ENCODE measurements around the gene GOLGA6L2.
"Not testable (repeated sequence)": the region's sequence is repeated elsewhere in the genome, so short reads cannot be mapped to it uniquely, and the experiment has no call there.

Gene GOLGA6L2, protein sequence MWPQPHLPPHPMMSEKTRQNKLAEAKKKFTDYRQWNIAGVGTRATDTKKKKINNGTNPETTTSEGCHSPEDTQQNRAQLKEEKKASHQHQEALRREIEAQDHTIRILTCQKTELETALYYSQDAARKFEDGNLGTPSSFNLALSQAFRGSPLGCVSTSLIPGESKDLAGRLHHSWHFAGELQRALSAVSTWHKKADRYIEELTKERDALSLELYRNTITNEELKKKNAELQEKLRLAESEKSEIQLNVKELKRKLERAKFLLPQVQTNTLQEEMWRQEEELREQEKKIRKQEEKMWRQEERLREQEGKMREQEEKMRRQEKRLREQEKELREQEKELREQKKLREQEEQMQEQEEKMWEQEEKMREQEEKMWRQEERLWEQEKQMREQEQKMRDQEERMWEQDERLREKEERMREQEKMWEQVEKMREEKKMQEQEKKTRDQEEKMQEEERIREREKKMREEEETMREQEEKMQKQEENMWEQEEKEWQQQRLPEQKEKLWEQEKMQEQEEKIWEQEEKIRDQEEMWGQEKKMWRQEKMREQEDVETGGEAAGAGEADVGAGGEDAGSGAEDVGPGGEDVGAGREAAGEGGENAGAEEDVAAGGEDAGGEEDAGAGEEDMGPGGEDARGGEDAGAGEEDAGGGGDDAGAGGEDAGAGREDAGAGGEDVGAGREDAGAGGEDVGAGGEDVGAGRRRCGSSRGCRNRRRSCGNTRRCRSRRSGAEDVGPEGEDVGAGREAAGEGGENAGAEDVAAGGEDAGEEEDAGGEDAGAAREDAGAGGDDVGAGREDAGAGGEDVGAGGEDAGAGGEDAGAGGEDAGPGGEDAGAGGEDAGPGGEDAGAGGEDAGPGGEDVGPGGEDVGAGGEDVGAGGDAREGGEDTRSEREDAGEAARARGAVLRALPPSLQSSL

DNA sequence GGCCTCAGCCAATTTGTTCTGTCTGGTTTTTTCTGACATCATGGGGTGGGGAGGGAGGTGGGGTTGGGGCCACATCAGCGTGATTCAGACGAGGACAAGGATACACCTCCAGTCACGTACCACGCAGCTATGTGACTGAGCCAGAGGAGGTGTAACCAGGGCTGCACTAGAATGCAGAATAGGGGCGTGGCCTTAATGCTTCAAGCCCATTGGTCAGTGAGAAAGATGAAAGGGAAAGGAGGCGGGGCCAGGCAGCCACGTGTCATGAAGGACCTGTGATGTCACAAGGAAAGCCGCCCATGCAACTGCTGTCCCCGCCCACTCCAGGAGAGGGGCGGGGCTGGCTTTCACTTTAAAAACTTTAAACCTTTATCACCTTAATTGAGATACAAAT is at the start of gene GOLGA6L2:
Gene GOLGA6L2, minus strand, starts transcription at position 137 of the 394 bp plus-strand sequence. Its CDS starts 62 bp downstream, at position 75.
- DNase-seq, result no peak

DNA sequence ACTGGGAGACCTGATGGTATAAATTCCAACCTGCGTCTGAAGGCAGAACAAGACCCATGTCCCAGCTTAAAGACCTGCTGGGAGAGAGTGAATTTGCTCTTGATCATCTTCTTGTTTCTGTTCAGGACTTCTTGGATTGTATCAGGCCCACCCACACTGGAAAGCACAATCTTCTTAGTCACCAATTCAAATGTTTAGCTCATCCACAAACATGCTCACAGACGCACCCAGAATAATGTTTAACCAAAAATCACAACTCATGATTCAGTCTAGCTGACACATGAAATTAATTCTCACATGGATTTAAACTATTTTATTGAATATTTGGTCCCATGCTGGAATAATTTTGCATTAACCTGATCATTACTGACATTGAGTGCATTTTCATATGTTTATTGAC is 37.8 kb upstream of the GOLGA6L2 start:
- no peak for DNase-seq

DNA sequence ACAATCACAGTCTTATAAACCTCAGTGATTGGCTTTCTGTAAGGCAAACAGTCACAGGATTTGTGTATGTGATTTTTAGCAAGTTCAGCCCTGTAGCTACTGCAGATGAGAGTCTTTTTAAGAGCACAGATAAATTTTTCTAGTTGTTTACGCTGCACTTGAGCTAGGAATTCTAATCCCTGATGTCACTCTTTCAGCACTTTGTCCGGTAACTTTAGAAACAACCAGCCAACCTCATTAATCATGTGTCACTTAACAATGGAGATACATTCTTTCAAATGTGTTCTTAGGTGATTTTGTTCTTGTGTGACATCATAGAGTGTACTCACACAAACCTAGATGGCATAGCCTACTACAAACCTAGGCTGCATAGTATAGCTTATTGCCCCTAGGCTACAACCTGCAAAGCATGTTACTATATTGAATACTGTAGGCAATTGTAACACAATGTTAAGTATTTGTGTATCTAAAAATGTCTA is 36.8 kb upstream of the GOLGA6L2 start:
- no peak for DNase-seq

DNA sequence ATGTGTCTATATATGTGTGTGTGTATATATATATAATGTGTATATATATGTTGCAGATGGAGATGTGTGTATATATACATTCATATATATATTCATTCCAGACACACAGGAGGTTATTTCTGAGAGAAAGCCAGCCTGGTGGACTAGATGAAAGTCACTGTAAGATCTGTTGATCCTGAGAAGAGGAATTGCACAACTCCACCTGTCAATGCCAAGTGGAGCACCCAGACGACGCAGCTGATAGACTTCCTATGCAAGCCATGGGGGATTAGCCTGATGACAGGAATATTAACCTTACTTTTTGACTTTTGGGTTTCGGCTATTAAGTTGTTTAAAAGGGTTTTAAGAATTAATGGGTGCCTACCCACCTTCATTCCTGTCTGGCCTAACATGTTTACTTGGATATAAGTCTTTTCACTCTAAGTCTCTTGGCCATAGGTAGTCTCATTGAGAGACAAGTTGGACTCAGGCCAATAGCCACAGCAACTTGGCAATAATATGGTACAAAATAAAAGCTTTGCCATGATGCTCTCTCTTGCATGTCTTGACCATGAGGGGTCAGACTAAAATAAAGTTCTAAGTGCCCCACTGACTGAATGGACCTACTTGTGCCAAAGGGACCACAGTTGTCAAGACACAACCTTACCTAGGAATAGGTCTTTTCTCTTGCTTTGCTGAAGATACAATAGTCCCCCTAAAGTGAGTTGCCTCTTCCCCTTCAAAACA is 35.9 kb upstream of the GOLGA6L2 start:
- DNase-seq, result no peak

DNA sequence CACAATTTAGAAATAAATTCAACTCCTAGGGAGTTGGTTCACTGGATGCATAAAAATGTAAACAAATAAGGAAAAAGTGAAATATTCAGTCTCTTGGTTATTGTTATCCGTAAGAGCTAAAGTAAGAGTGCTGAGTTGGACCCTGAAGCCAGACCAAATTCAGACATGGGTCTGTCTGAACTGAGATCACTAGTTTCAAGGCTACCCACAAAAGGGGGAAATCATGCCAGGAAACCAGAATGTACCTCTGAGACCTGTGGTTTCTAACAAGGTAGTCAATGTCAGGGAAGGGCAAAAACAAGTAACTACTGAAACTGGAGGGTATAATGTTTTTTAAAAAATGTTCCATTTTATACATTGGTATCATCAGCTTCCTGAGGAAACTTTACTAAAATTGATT is 35.2 kb upstream of the GOLGA6L2 start:
- DNase-seq, result no peak

DNA sequence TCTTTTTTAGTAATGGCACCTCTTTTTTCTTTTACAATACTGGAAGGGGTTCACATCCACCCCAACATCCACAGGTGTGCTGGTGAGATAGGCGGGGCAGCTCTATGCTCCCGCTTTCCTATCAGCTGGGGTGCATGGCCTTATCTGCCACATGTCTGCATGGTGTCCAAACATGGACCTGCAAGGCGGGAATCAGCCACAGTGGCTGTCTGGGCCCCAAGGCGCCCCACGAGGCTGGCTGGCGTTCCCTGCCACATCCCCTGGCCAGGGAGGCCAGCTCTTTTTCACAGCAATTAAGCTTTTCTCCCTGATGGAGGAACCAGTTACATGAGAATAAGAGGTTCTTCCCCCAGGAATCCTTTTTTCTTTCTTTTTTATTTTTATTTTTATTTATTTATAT is 30.9 kb upstream of the GOLGA6L2 start:
- no peak for DNase-seq

DNA sequence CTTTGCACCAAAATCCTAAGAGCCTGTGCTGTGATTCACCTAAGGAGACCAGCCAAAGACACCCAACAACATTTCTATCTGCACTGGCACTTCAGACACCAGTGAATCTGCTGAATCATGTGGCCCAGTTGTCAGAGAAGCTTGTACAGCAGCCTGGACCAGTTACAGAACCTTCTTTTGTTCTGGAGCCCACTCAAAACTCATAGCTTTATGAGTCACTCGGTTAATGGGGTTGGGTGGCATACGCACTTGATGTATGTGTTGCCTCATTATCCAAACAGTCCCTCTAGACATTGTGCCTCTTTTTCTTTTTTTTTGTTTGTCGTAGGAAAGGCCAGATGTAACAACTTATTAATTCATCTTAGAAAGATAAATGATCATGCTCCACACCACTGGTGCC is 25.6 kb upstream of the GOLGA6L2 start:
- no peak for DNase-seq

DNA sequence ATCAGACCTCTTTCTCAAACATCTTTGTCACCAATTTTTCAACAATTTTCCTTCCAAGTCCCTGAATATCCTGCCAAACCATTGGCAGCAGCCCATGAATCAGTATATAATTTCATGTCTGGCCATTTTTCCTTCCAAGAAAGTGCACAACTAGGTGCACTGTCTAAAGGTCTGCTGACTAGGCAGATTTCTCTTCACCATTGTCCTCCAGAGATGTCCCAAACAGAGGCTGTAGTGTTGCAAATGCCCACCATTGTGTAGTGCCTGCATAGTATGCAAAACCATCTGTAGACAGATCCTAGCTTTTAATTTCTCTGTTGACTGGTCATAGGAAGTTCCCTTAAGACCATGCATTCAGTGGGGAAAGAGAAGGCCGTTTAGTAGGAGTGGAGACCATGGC is 25.0 kb upstream of the GOLGA6L2 start:
- DNase-seq, result no peak

DNA sequence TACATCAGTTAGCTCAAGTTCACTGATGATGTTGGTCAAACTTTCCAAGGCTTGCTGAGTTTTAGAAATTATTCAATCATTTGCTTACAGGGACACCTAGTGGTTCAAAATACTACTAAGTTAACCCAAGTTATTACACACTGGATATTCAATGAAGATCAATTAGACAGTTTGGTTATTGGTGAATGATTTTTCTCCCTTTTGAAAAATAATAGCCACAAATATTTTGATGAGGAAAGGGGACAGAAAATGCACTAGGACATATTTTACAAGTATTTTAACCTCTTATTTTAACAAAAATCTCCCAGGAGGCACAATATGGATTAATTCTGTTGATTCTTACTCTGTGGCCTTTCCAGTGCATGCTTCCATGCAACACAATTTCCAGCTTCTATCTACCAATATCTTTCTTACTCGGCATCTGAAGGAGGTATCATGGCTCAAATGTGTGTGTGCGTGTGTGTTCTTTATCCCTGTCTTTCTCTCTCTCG is 20.1 kb upstream of the GOLGA6L2 start:
- DNase-seq, result peak; percentile 27

DNA sequence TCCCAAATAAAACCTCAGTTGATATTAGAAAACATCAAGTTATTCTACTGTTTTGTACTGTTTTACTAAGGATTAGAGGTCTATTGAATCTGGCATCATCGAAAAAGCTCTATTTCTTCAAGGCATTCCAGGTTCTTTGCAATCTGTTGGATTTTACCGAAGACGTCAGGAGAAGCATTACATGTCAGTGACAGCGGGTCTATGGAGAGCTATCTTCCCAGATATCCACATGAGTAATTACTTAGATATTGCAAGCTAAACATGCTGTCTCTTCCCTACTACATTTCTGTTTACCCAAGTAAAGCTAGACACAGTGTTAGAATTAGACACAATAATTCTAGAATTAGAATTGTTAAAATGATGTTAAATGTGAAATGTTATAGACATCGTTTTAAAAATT is 10.8 kb upstream of the GOLGA6L2 start:
- DNase-seq, result no peak

DNA sequence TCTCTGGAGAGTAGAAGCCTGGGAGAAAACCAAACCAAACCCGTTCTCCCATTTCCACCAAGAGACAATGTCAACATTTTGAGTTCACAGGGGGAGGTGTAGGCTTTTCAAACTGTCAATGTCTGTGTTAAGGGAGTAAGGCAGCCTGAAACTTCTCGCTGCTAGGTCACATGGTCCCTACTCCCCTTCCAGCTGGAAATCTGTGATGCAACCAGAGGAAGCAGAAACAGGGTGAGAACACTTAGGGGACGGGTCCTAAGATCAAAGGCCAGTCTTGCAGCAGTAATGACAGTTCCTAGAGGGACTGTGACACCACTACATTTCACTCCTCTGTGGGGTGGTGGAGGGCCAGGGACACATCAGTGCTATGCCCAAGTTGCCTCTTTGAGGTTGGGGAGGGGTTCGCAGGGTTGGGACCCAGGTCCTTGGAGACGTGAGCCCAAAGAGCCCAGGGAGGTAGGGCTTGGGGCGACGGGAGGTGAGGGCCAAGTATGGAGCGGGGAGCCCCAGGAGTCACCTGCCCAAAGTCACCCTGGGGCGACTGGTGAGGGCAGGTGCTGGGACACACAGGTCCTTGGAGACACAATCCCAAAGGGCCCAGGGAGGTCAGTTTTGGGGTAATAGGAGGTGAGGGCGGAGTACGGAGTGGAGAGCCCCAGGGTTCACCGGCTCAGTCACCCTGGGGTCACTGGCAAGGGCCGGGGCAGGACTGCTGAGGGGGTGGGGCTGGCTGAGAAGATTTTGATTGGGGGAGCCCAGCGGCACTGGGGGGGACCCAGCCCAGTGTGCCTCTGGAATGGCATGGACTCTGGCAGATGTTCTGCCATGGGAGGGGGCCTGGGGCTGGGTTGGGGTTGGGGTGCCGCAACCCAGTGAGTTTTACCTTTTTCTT is 582 bp downstream of the GOLGA6L2 start:
- DNase-seq, result no peak

DNA sequence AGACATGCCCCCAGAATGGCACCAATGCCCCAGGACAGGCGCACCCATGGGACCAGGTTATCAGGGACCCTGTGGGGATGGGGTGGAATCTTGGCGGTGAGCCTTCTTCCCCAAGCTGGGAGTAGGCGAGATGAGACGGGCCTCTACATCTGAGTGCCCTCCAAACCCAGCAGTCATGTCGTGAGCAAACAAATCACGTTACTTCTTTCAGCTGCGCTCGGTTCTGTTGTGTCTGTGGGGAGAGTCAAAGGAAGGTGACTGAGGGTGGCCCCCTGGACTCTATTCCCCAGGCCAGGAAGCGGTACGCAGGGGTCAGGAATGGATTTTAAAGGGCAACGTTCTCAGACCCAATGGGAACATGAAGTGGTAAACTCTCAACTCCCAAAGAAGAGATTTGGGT is 2.8 kb downstream of the GOLGA6L2 start:
- DNase-seq, result no peak

DNA sequence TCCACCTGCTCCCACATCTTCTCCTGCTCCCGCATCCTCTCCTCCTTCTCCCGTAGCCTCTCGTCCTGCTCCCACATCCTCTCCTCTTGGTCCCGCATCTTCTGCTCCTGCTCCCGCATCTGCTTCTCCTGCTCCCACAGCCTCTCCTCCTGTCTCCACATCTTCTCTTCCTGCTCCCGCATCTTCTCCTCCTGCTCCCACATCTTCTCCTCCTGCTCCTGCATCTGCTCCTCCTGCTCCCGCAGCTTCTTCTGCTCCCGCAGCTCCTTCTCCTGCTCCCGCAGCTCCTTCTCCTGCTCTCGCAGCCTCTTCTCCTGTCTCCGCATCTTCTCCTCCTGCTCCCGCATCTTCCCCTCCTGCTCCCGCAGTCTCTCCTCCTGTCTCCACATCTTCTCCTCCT is 5.8 kb downstream of the GOLGA6L2 start:
- DNase-seq, result no peak

DNA sequence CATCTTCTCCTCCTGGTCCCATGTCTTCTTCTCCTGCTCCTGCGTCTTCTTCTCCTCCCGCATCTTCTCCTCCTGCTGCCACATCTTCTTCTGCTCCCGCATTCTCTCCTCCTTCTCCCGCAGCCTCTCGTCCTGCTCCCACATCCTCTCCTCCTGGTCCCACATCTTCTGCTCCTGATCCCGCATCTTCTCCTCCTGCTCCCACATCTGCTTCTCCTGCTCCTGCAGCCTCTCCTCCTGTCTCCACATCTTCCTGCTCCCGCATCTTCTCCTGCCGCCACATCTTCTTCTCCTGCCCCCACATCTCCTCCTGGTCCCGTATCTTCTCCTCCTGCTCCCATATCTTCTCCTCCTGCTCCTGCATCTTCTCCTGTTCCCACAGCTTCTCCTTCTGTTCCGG is 6.4 kb downstream of the GOLGA6L2 start:
- DNase-seq, result no peak

DNA sequence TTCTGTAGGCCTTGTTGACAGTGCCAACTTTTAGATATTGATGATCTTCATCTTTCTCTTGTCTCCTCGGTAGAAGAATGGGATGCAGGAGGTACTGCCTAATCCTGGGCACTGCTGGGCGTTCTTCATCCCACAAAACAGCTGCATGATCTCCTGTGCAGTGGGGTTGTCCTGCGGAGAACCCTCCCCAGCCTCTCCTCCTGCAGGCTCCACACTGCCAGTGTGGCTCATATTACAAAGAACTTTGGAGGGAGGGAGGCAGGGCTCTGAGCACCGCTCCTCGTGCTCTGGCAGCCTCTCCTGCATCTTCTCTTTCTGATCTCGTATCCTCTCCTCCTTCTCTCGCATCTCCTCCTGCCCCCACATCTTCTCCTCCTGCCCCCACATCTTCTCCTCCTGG is 7.5 kb downstream of the GOLGA6L2 start:
- DNase-seq, result no peak

DNA sequence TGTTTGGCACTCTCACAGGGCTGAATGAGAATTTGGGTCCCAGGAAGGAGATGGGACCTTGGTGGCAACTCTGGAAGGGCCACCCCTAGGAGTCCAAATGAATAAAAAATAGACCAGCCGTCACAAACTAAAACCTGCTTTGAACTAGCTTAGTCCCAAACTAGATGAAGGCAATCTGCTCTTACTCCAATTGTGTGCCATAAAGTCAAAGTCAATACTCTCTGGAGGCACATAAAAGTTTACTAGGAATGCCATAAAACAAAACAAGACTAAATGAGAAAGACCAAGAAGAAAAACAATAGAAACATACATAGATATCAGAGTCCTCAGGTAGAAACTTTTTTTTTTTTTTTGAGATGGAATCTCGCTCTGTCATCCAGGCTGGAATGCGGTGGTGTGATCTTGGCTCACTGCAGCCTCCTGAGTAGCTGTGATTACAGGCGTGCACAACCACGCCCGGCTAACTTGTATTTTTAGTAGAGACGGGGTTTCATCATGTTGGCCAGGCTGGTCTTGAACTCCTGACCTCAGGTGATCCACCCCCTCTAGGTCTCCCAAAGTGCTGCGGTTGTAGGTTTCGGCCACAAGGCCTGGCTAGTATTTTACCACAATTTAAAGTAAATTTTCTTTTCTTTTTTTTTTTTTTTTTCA is 8.1 kb downstream of the GOLGA6L2 start:
- DNase-seq, result no peak

DNA sequence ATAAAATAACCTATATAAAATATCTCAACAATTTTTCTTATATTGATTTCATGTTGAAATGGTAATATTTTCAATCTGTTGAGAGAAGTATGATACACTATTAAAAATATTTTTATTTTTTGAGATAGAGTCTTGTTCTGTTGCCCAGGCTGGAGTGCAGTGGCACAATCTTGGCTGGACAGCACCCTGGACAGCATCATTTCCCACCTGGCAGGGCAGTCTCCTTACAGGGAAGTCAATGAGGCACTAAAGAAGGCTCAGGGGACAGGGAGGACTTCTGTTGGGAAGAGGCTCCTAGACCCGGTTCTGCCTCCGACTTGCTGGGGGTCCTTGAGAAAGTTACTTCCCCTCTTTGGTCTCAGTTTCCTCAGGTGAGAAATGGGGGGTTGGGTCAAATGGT is 9.4 kb downstream of the GOLGA6L2 start:
- DNase-seq, result no peak

DNA sequence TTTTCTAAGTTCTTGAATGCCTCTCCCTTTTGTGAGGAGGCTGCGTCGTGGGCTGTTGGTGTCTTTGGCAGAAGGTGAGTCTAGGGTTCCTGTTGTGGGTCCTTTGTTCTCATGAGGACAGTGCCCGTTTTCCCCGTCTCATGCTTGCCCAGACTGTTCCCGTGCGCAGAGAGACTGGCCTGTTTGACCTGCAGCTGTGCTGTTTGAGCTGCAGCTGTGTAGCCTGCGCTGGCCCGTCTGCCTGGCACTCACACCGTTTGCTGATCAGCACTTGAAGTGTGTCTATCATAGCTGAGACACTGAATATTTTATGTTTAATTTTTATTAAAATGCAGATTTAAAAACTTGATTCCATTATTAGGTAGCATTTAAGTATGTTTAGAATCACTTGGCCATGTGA is 9.9 kb downstream of the GOLGA6L2 start:
- DNase-seq, result no peak

DNA sequence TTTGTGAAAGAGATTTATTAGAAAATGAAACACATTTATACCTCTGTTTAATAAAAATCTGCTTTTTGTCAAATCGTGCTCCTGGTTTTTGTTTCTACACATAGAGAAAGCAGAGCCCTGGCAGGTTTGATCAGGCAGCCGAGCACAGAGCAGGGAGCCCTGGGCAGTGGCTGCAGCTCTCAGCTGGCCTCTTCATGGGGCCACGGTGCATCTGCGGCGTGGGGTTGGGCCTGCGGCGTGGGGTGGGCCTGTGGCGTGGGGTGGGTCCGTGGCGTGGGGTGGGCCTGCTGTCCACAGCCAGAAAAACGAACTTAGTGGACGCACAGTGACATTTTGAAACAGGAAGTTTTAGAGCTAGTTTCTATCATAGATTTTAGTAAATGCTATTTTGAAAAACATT is 10.6 kb downstream of the GOLGA6L2 start:
- no peak for DNase-seq

DNA sequence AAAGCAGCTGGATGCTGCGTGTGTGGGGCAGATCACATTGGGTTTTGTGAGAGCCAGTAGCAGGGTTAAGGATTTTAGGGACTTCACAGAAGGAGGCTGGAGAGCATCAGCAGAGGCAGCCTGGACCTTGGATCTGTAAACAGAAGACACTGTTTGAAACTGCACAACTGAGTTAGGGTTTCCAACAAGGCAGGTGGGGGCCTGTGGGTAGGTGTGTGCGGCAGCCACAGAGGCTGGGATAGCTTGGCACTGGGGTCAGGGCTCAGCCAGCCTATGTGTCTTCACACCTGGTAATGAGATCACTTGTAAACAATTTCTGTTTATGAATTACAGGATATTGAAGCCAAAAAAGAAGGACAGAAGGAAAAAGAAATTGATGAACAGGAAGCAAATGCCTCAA is 12.3 kb downstream of the GOLGA6L2 start:
- not testable (repeated sequence) for DNase-seq

DNA sequence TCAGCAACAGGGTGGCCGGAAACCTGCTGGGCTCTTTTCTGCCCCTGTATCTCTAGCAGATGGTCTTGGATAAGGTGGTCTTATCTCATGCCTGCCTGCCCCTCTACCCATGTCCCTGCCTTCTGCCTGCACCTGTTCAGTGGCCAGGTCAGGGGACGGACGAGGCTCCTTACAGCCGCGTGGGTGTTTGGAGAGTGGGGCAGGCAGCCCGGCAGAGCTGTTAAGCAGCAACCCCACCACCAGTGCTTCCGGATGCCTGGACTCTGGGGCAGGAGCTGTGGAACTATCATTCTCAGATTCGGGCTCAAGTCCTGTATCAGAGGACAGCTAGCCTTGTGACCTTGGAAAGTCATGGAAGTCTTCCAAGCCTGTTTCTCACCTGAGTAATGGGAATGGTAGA is 21.7 kb downstream of the GOLGA6L2 start:
- DNase-seq, result not testable (repeated sequence)

Data from NCI-H526 treated with DMSO at 0.1 percent for 48 hours (cell line).